ENCODE results near the gene PTPRA. TPM values are rescaled to one million over a fixed set of nuclear protein-coding genes. Genes with fewer than 3 reads are reported as not detected.

Gene PTPRA
- total and polyA plus RNA-seq, 2 of the 8 experiments (the other 6 are each of a cell fraction or from before 2014, with no cell fraction given): 47.7 to 51.3 TPM

GRCh38 chr20:3039426-3039825 lies 166.1 kb downstream of the PTPRA start:
- peaks cover 24 to 45% (median 33%) of the 10 kb centered on the region in 4 experiments for H3K36me3 ChIP-seq (ENCODE audit: control insufficient read depth in 2 of 4, insufficient read depth in 4 of 4, low read length in 3 of 4)
- no peaks in the 10 kb centered on the region for H3K79me1 ChIP-seq (ENCODE audit: low read depth, low read length)
- no peak overlapping the region for H3K4me2 ChIP-seq (ENCODE audit: insufficient read depth in 1 of 2, low read depth in 2 of 2, low read length in 2 of 2)
- H2BK12ac ChIP-seq (ENCODE audit: low read depth, low read length): no peak overlapping the region
- H2BK5ac ChIP-seq (ENCODE audit: low read depth, low read length): no peak overlapping the region
- no peak overlapping the region for H3K18ac ChIP-seq (ENCODE audit: extremely low read depth, low read length)
- H4K8ac ChIP-seq (ENCODE audit: extremely low read depth, insufficient read depth, low read length): no peak overlapping the region
- no peak overlapping the region for H3K4ac ChIP-seq (replicated peaks; ENCODE audit: insufficient read length, low read depth, low read length)
- H3K23ac ChIP-seq (ENCODE audit: insufficient read length): no peak overlapping the region
- H3K27ac ChIP-seq (ENCODE audit: low read depth, low read length): no peak overlapping the region
- FAIRE-seq (no peak), DNase-seq (ENCODE audit: low read depth in 1 of 2, low spot score in 2 of 2) (no peak)
- no peak overlapping the region for H2AK5ac ChIP-seq (ENCODE audit: low read depth, low read length)
- H4K20me1 ChIP-seq (replicated peaks in 1 of 2; ENCODE audit: control insufficient read depth in 1 of 2, insufficient read depth in 2 of 2, low read length in 2 of 2): peaks cover 2 to 4% of the 10 kb centered on the region in 2 experiments
- H3K56ac ChIP-seq (replicated peaks; ENCODE audit: insufficient read length, low read depth, low read length): no peak overlapping the region
- no peak overlapping the region for H3K14ac ChIP-seq (ENCODE audit: insufficient read length)
- no peaks in the 10 kb centered on the region for H3K27me3 ChIP-seq (replicated peaks in 1 of 4; ENCODE audit: control insufficient read depth in 3 of 4, extremely low read depth in 1 of 4, insufficient read depth in 3 of 4, low read length in 3 of 4)
- ChIA-PET POLR2A (ENCODE audit: partially characterized antibody) (no interaction called here), CTCF (ENCODE audit: partially characterized antibody) (interaction anchor here (0.6 to 1.9 kb wide), 3 partner anchors 14 to 78 kb away, joined by 3 to 6 read pairs (median 4); no protein-coding TSS in a partner anchor)
- H4K5ac ChIP-seq (ENCODE audit: insufficient read length, low read depth, low read length): no peak overlapping the region
- H4K91ac ChIP-seq (replicated peaks; ENCODE audit: insufficient read length, low read length): no peak overlapping the region
- no peak overlapping the region for H3K4me3 ChIP-seq (ENCODE audit: extremely low read depth in 1 of 4, insufficient read depth in 2 of 4, low read depth in 3 of 4, low read length in 4 of 4)
- H2BK120ac ChIP-seq (replicated peaks; ENCODE audit: low read depth, low read length): no peak overlapping the region
- H3K79me2 ChIP-seq (ENCODE audit: control insufficient read depth in 1 of 2, insufficient read depth in 2 of 2, low read length in 2 of 2): no peaks in the 10 kb centered on the region
- no peaks in the 10 kb centered on the region for H3K23me2 ChIP-seq (ENCODE audit: low read depth, low read length)
- H2BK15ac ChIP-seq (ENCODE audit: low read length): no peak overlapping the region
- H2BK20ac ChIP-seq (ENCODE audit: low read length): no peak overlapping the region
- TF ChIP-seq CTBP2 (IDR thresholded peaks at IDR 0.05; ENCODE audit: borderline replicate concordance, insufficient read depth, insufficient read length, low read length) (no peak), TBP (IDR thresholded peaks at IDR 0.05; ENCODE audit: low read depth, low read length) (no peak), MAFK (IDR thresholded peaks at IDR 0.05; ENCODE audit: low read depth, low read length) (no peak), SIN3A (conservative IDR thresholded peaks at IDR 0.05 in 1 of 2, IDR thresholded peaks at IDR 0.05 in 1 of 2; ENCODE audit: low read depth in 1 of 2, low read length in 2 of 2) (no peak), ASH2L (IDR thresholded peaks at IDR 0.05; ENCODE audit: low read length) (no peak), MAX (IDR thresholded peaks at IDR 0.05) (no peak), SIRT6 (IDR thresholded peaks at IDR 0.05; ENCODE audit: low read length) (no peak), TEAD4 (IDR thresholded peaks at IDR 0.05; ENCODE audit: low read depth, low read length) (no peak), SP1 (IDR thresholded peaks at IDR 0.05; ENCODE audit: low read depth, low read length) (no peak), TAF7 (optimal IDR thresholded peaks at IDR 0.05; ENCODE audit: borderline replicate concordance, low read depth, low read length) (no peak)
- WGBS, 2 experiments (ENCODE audit: extremely low coverage in 1 of 2, insufficient coverage in 1 of 2, insufficient read length in 1 of 2, insufficient replicate concordance in 2 of 2, low coverage in 1 of 2, low lambda C conversion rate in 2 of 2, missing lambda C conversion rate in 1 of 2): 91% methylated on average over 4 of the region's 4 CpGs; no CpG with 5 or more reads in 1 of the 2 experiments
- H3K9me3 ChIP-seq (ENCODE audit: insufficient read depth in 2 of 2, low read depth in 1 of 2, low read length in 1 of 2): no peaks in the 10 kb centered on the region
- no peak overlapping the region for H2AFZ ChIP-seq (ENCODE audit: low read length)
- H3K9ac ChIP-seq (replicated peaks in 1 of 4; ENCODE audit: extremely low read depth in 1 of 4, low read depth in 3 of 4, low read length in 3 of 4): no peak overlapping the region
- peaks cover 0 to 12% (median 4%) of the 10 kb centered on the region in 4 experiments; a peak in 5 of 7 replicates for H3K4me1 ChIP-seq (replicated peaks in 1 of 4; ENCODE audit: control insufficient read depth in 3 of 4, insufficient read depth in 4 of 4, low read length in 3 of 4)
